Spleen (tissue), 3 donors: Measurements from ENCODE around the gene DSC3.

ENCODE experiments used
- POLR2A ChIP-seq, 3 donors: fragments of 450-650 bp; IDR thresholded peaks; one replicate each; pipeline ENCODE4 v1.5.1; 2017; ENCODE audit warnings: antibody characterized with exemption in 3 of 3, mild to moderate bottlenecking in 1 of 3
- POLR2AphosphoS5 ChIP-seq, 3 donors: sonication (generic); formaldehyde crosslinking; IDR thresholded peaks; one replicate each; pipeline ENCODE4 v1.5.1; 2017; ENCODE audit warnings: antibody characterized with exemption in 3 of 3

GRCh38 chr18:31044926-31045325, 2.4 kb upstream of the DSC3 start:
- TF ChIP-seq POLR2A (IDR thresholded peaks at IDR 0.05) (no peak), POLR2AphosphoS5 (IDR thresholded peaks at IDR 0.05) (no peak)
